Vagina (tissue), 2 donors: ENCODE data around the gene RNASE4.

ENCODE experiments used
- POLR2A ChIP-seq, 2 donors: fragments of 450-650 bp; IDR thresholded peaks; one replicate each; pipeline ENCODE4 v1.6.1; 2017; ENCODE audit warnings: antibody characterized with exemption in 2 of 2, mild to moderate bottlenecking in 2 of 2, moderate library complexity in 2 of 2
- TF ChIP-seq, protein P1 (sequence below), 3 experiments: fragments of 450-650 bp in 2 of 3; fragments of 200-600 bp in 1 of 3; sonication (generic) in 1 of 3; IDR thresholded peaks; one replicate each; pipeline ENCODE4 v1.5.1; 2017 to 2019; ENCODE audit warnings: antibody characterized with exemption in 3 of 3, mild to moderate bottlenecking in 2 of 3, moderate library complexity in 2 of 3

DNA sequence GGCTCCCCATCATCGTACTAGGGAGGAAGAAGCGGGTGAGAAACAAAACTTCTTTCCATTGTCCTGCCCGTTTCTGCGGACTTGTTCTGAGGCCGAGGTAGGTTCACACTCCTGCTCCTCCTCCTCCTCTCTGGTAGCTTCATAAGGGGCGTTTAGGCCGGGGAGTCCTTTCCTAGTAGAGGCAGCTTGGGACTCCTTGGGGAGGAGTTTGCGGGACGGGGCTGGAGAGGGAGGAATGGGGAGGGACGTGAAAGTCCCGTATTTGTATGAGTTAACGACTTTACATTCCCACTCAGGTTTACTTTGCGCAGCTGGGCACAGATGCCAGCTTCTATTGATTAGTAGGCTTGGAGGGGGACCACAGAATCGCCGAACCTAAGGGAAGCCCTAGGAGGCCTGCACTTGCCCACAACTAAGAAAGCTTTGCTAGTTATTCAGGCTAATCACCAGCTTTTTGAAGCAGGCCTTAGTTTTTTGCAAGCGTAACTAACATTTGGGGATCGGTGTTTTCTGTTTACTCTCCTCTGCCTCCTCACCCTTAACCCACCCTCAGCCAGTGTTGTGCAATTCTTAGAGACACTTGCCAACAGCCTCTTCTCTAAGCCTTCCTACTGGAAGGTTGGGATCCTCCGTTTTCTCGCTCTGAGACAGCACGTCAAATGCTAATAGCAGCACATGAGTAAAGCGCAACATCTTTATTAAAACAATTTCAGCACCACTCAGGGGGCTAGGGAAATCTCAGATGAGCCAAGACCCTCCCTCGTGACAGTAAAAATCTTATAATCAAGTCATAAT lies 499 bp downstream of the RNASE4 start:
- peak in 1 of 2 donors; percentile 12 for TF ChIP-seq POLR2A (IDR thresholded peaks at IDR 0.05)
- TF ChIP-seq, protein P1, sequence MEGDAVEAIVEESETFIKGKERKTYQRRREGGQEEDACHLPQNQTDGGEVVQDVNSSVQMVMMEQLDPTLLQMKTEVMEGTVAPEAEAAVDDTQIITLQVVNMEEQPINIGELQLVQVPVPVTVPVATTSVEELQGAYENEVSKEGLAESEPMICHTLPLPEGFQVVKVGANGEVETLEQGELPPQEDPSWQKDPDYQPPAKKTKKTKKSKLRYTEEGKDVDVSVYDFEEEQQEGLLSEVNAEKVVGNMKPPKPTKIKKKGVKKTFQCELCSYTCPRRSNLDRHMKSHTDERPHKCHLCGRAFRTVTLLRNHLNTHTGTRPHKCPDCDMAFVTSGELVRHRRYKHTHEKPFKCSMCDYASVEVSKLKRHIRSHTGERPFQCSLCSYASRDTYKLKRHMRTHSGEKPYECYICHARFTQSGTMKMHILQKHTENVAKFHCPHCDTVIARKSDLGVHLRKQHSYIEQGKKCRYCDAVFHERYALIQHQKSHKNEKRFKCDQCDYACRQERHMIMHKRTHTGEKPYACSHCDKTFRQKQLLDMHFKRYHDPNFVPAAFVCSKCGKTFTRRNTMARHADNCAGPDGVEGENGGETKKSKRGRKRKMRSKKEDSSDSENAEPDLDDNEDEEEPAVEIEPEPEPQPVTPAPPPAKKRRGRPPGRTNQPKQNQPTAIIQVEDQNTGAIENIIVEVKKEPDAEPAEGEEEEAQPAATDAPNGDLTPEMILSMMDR (IDR thresholded peaks at IDR 0.05): peak in 1 of 3 experiments; percentile 1
